ENCODE measurements around the gene TREX2. TPM values are rescaled to one million over a fixed set of nuclear protein-coding genes. Genes with fewer than 3 reads are reported as not detected.

TREX2 gene
- polyA plus RNA-seq, 1 of the 3 experiments (the other 2 are of a cell fraction): 0.76 TPM

DNA sequence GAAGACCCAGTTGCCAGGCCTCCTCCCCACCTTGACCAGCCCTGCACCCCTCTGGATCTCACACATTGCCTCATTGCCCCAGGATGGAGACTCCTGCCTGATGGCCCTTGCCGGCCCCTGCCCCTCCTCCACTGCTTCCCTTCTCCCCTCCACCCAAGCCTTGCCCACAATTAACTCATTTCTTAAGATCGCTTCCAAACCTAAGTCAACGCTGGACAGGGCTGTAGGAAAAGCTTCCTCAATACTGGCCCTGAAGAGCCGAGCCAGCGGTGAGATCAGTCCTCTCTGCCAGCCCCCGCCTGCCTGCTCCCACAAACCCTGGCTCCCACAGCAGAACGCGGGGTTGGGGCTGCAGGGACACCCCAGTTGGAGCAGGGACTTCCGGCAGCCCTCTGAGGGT is 32.0 kb upstream of the TREX2 start:
- Histone ChIP-seq H3K9ac (no peak overlapping the region), H3K27me3 (ENCODE audit: insufficient read depth) (no peaks in the 10 kb centered on the region), H3K4me2 (0 out of 2 replicates have a peak overlapping the region, but pooled peaks have one; percentile 54), H4K20me1 (ENCODE audit: insufficient read depth) (no peaks in the 10 kb centered on the region), H3K27ac (ENCODE audit: low read depth in 2 of 2, low read length in 1 of 2) (peak overlapping the region; percentile 72 to 94), H3K9me2 (no peaks in the 10 kb centered on the region), H2AFZ (ENCODE audit: low read depth) (no peak overlapping the region), H3K79me2 (ENCODE audit: insufficient read depth) (no peaks in the 10 kb centered on the region), H3K4me1 (ENCODE audit: control insufficient read depth in 1 of 2, insufficient read depth in 2 of 2, low read depth in 1 of 2, low read length in 1 of 2) (peaks cover 21 to 41% of the 10 kb centered on the region in 2 experiments; a peak in 3 of 4 replicates), H3K36me3 (replicated peaks in 1 of 2; ENCODE audit: control insufficient read depth in 1 of 2, insufficient read depth in 2 of 2, low read length in 1 of 2) (no peaks in the 10 kb centered on the region), H3K9me3 (no peaks in the 10 kb centered on the region), H3F3A (replicated peaks; ENCODE audit: insufficient read depth) (no peaks in the 10 kb centered on the region), H3K4me3 (ENCODE audit: low read depth in 2 of 2, low read length in 1 of 2) (no peak overlapping the region)
- WGBS (ENCODE audit: low lambda C conversion rate): 72% methylated on average over 5 of the region's 9 CpGs
- CTCF ChIA-PET: interaction anchor here (1.6 to 2.4 kb wide), 2 partner anchors 13 to 16 kb away, joined by 10 to 13 read pairs; no protein-coding TSS in a partner anchor
- no peak for TF ChIP-seq FOXM1 (IDR thresholded peaks at IDR 0.05; ENCODE audit: low read depth)
- TF ChIP-seq, protein P1, sequence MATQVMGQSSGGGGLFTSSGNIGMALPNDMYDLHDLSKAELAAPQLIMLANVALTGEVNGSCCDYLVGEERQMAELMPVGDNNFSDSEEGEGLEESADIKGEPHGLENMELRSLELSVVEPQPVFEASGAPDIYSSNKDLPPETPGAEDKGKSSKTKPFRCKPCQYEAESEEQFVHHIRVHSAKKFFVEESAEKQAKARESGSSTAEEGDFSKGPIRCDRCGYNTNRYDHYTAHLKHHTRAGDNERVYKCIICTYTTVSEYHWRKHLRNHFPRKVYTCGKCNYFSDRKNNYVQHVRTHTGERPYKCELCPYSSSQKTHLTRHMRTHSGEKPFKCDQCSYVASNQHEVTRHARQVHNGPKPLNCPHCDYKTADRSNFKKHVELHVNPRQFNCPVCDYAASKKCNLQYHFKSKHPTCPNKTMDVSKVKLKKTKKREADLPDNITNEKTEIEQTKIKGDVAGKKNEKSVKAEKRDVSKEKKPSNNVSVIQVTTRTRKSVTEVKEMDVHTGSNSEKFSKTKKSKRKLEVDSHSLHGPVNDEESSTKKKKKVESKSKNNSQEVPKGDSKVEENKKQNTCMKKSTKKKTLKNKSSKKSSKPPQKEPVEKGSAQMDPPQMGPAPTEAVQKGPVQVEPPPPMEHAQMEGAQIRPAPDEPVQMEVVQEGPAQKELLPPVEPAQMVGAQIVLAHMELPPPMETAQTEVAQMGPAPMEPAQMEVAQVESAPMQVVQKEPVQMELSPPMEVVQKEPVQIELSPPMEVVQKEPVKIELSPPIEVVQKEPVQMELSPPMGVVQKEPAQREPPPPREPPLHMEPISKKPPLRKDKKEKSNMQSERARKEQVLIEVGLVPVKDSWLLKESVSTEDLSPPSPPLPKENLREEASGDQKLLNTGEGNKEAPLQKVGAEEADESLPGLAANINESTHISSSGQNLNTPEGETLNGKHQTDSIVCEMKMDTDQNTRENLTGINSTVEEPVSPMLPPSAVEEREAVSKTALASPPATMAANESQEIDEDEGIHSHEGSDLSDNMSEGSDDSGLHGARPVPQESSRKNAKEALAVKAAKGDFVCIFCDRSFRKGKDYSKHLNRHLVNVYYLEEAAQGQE (IDR thresholded peaks at IDR 0.05; ENCODE audit: low read depth, low read length): no peak
- TF ChIP-seq, protein P2, sequence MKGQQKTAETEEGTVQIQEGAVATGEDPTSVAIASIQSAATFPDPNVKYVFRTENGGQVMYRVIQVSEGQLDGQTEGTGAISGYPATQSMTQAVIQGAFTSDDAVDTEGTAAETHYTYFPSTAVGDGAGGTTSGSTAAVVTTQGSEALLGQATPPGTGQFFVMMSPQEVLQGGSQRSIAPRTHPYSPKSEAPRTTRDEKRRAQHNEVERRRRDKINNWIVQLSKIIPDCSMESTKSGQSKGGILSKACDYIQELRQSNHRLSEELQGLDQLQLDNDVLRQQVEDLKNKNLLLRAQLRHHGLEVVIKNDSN (IDR thresholded peaks at IDR 0.05; ENCODE audit: borderline replicate concordance, low read depth): no peak
- TF ChIP-seq RAD21 (IDR thresholded peaks at IDR 0.05; ENCODE audit: low read length): no peak
- no peak for TF ChIP-seq FOXJ3 (CRISPR knock-in tag; IDR thresholded peaks at IDR 0.05)
- TF ChIP-seq, protein P3, sequence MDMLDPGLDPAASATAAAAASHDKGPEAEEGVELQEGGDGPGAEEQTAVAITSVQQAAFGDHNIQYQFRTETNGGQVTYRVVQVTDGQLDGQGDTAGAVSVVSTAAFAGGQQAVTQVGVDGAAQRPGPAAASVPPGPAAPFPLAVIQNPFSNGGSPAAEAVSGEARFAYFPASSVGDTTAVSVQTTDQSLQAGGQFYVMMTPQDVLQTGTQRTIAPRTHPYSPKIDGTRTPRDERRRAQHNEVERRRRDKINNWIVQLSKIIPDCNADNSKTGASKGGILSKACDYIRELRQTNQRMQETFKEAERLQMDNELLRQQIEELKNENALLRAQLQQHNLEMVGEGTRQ (IDR thresholded peaks at IDR 0.05; ENCODE audit: borderline replicate concordance, low read depth, low read length): no peak
- no peak for TF ChIP-seq JUND (IDR thresholded peaks at IDR 0.05)
- TF ChIP-seq EP300 (IDR thresholded peaks at IDR 0.05; ENCODE audit: borderline replicate concordance in 1 of 2, low read depth in 1 of 2, low read length in 1 of 2): no peak
- TF ChIP-seq NFIC (IDR thresholded peaks at IDR 0.05; ENCODE audit: borderline replicate concordance): no peak
- no peak for TF ChIP-seq TEAD4 (IDR thresholded peaks at IDR 0.05; ENCODE audit: borderline replicate concordance, insufficient read depth)
- TF ChIP-seq RXRA (IDR thresholded peaks at IDR 0.05; ENCODE audit: borderline replicate concordance, low read depth): no peak
- TF ChIP-seq, protein P4, sequence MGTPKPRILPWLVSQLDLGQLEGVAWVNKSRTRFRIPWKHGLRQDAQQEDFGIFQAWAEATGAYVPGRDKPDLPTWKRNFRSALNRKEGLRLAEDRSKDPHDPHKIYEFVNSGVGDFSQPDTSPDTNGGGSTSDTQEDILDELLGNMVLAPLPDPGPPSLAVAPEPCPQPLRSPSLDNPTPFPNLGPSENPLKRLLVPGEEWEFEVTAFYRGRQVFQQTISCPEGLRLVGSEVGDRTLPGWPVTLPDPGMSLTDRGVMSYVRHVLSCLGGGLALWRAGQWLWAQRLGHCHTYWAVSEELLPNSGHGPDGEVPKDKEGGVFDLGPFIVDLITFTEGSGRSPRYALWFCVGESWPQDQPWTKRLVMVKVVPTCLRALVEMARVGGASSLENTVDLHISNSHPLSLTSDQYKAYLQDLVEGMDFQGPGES (IDR thresholded peaks at IDR 0.05; ENCODE audit: low read depth, low read length): no peak
- TF ChIP-seq GABPA (IDR thresholded peaks at IDR 0.05; ENCODE audit: low read depth): no peak
- TF ChIP-seq CHD2 (IDR thresholded peaks at IDR 0.05; ENCODE audit: low read length, partially characterized antibody): no peak
- TF ChIP-seq MXI1 (IDR thresholded peaks at IDR 0.05; ENCODE audit: low read depth, low read length): no peak
- TF ChIP-seq, protein P5, sequence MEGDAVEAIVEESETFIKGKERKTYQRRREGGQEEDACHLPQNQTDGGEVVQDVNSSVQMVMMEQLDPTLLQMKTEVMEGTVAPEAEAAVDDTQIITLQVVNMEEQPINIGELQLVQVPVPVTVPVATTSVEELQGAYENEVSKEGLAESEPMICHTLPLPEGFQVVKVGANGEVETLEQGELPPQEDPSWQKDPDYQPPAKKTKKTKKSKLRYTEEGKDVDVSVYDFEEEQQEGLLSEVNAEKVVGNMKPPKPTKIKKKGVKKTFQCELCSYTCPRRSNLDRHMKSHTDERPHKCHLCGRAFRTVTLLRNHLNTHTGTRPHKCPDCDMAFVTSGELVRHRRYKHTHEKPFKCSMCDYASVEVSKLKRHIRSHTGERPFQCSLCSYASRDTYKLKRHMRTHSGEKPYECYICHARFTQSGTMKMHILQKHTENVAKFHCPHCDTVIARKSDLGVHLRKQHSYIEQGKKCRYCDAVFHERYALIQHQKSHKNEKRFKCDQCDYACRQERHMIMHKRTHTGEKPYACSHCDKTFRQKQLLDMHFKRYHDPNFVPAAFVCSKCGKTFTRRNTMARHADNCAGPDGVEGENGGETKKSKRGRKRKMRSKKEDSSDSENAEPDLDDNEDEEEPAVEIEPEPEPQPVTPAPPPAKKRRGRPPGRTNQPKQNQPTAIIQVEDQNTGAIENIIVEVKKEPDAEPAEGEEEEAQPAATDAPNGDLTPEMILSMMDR (IDR thresholded peaks at IDR 0.05): no peak
- no peak for TF ChIP-seq MEF2A (IDR thresholded peaks at IDR 0.05; ENCODE audit: borderline replicate concordance, low read depth)
- TF ChIP-seq RCOR1 (IDR thresholded peaks at IDR 0.05; ENCODE audit: low read length): no peak
- TF ChIP-seq TAF1 (IDR thresholded peaks at IDR 0.05; ENCODE audit: borderline replicate concordance, low read depth, low read length): no peak
- no peak for TF ChIP-seq FOSL2 (IDR thresholded peaks at IDR 0.05; ENCODE audit: borderline replicate concordance, low read depth)
- DNase-seq: no peak
- POLR2A ChIA-PET: interaction anchor here (2.4 kb wide), 1 partner anchor 13 kb away, joined by 13 read pairs; no protein-coding TSS in a partner anchor
